Measurements from ENCODE around the gene PURB.
"Not testable (repeated sequence)": the region's sequence is repeated elsewhere in the genome, so short reads cannot be mapped to it uniquely, and the experiment has no call there.

Gene PURB

GRCh38 chr7:44849259-44849884, 36.0 kb downstream of the PURB start:
- Histone ChIP-seq H3K27me3 (ENCODE audit: low read depth, low read length) (no peaks in the 10 kb centered on the region), H3K36me3 (ENCODE audit: control insufficient read depth in 1 of 2, insufficient read depth in 2 of 2, low read length in 2 of 2) (no peaks in the 10 kb centered on the region), H3K27ac (ENCODE audit: low read length) (no peak overlapping the region), H3K9me3 (ENCODE audit: control insufficient read depth in 1 of 2, low read length in 2 of 2) (no peaks in the 10 kb centered on the region), H3K4me1 (ENCODE audit: control insufficient read depth in 1 of 2, insufficient read depth in 2 of 2, low read length in 2 of 2) (peaks cover 5 to 20% of the 10 kb centered on the region in 2 donors), H3K4me3 (ENCODE audit: low read depth in 1 of 2, low read length in 2 of 2) (peak overlapping the region; percentile 67 to 79)

DNA sequence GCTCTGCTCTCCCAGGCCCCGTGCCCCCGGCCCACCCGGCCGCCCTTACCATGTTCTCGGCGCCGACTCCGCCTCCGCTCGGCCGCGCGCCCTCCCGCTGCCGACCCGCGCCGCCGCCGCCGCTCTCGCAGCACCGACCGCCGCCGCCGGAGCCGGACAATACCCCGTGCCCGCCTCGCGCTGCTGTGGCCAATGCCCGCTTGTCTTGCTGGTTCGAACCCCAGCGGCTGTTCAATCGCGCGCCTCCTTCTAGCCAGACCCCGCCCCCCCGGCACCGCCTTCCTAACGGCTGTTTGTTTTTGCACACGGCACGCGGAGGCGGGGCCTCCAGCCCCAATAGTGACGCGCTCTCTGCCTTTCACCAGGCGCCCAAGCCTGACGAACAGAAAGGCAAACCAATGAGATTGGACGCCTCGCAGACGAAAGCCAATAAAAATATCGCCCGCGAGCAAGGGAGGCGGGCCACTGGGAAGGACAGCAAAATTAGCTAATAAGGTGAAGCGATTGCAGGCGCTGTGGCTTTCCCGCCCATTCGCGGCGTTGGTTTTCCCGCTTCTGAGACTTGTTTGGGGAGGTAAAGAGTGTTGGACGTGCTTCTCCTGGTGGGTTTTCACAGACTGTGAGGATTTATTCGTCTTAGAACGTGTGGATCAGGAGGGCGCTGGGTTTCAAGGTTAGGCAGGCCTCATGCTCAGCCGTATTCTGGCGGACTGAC, 37.3 kb downstream of the PURB start, which contains the start of gene H2AZ2:
TSS of gene H2AZ2 (minus strand) at position 168 of the 715 bp plus-strand sequence. CDS start at position 52, 116 bp downstream.
- Histone ChIP-seq H3K4me3 (ENCODE audit: low read depth in 1 of 2, low read length in 2 of 2) (peak within 1 kb of the TSS; percentile 81 to 95), H3K9me3 (ENCODE audit: control insufficient read depth in 1 of 2, low read length in 2 of 2) (no peaks in the 10 kb centered on the region), H3K36me3 (ENCODE audit: control insufficient read depth in 1 of 2, insufficient read depth in 2 of 2, low read length in 2 of 2) (no peaks in the 10 kb centered on the region), H3K4me1 (ENCODE audit: control insufficient read depth in 1 of 2, insufficient read depth in 2 of 2, low read length in 2 of 2) (peaks cover 5 to 20% of the 10 kb centered on the region in 2 donors), H3K27ac (ENCODE audit: low read length) (peak within 1 kb of the TSS; percentile 99), H3K27me3 (ENCODE audit: low read depth, low read length) (no peaks in the 10 kb centered on the region)

GRCh38 chr7:44847509-44847919, 37.8 kb downstream of the PURB start:
- Histone ChIP-seq H3K36me3 (ENCODE audit: control insufficient read depth in 1 of 2, insufficient read depth in 2 of 2, low read length in 2 of 2) (no peaks in the 10 kb centered on the region), H3K4me1 (ENCODE audit: control insufficient read depth in 1 of 2, insufficient read depth in 2 of 2, low read length in 2 of 2) (peaks cover 5 to 20% of the 10 kb centered on the region in 2 donors), H3K9me3 (ENCODE audit: control insufficient read depth in 1 of 2, low read length in 2 of 2) (no peaks in the 10 kb centered on the region), H3K27ac (ENCODE audit: low read length) (peak overlapping the region; percentile 99), H3K27me3 (ENCODE audit: low read depth, low read length) (no peaks in the 10 kb centered on the region), H3K4me3 (ENCODE audit: low read depth in 1 of 2, low read length in 2 of 2) (peak overlapping the region; percentile 81 to 95)

DNA sequence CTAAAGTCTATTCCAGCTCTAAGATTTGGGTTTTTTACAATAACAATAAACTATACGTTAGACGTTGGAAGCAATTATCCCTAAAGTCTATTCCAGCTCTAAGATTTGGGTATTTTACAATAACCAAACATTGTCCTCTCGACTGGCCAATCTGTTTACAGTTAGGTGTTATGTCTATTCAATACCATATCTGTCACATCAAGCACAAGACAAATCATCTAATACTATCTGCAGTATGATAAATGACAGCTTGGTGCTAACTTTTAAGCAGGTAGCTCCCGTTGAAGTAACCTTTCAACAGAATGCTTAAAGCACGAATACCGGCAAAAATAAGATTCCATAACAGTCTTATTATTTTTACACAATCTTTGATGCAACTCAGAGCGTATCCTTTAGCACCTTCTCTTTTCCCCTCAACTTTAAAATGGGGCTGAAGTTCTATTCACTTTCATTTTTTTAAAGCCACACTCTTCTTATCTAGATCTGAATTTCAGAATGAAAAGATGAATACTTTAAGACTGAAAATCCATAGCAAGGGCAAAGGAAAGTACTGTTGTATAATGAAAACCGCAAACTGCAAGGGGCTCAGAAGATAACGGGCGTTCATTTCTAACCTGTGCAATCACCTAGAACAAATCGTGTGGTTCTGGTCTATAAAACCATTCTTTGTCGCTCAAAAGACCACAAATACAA, 38.4 kb downstream of the PURB start:
- H3K4me1 ChIP-seq (ENCODE audit: control insufficient read depth in 1 of 2, insufficient read depth in 2 of 2, low read length in 2 of 2): peaks cover 8 to 22% of the 10 kb centered on the region in 2 donors
- peak overlapping the region; percentile 99 for H3K27ac ChIP-seq (ENCODE audit: low read length)
- H3K36me3 ChIP-seq (ENCODE audit: control insufficient read depth in 1 of 2, insufficient read depth in 2 of 2, low read length in 2 of 2): no peaks in the 10 kb centered on the region
- H3K9me3 ChIP-seq (ENCODE audit: control insufficient read depth in 1 of 2, low read length in 2 of 2): no peaks in the 10 kb centered on the region
- no peaks in the 10 kb centered on the region for H3K27me3 ChIP-seq (ENCODE audit: low read depth, low read length)
- peak overlapping the region; percentile 81 to 95 for H3K4me3 ChIP-seq (ENCODE audit: low read depth in 1 of 2, low read length in 2 of 2)

- not testable (repeated sequence) for H3K36me3 ChIP-seq (ENCODE audit: control insufficient read depth in 1 of 2, insufficient read depth in 2 of 2, low read length in 2 of 2); H3K27me3 ChIP-seq (ENCODE audit: low read depth, low read length); H3K9me3 ChIP-seq (ENCODE audit: control insufficient read depth in 1 of 2, low read length in 2 of 2)
- Histone ChIP-seq H3K4me3 (ENCODE audit: low read depth in 1 of 2, low read length in 2 of 2) (peak overlapping the region; percentile 81 to 95), H3K4me1 (ENCODE audit: control insufficient read depth in 1 of 2, insufficient read depth in 2 of 2, low read length in 2 of 2) (peaks cover 10 to 28% of the 10 kb centered on the region in 2 donors), H3K27ac (ENCODE audit: low read length) (peak overlapping the region; percentile 99)
Observed at GRCh38 chr7:44846390-44846789, 38.9 kb downstream of the PURB start.

GRCh38 chr7:44845451-44845850, 39.9 kb downstream of the PURB start:
- Histone ChIP-seq H3K9me3 (ENCODE audit: control insufficient read depth in 1 of 2, low read length in 2 of 2) (no peaks in the 10 kb centered on the region), H3K4me3 (ENCODE audit: low read depth in 1 of 2, low read length in 2 of 2) (no peak overlapping the region), H3K27me3 (ENCODE audit: low read depth, low read length) (no peaks in the 10 kb centered on the region), H3K4me1 (ENCODE audit: control insufficient read depth in 1 of 2, insufficient read depth in 2 of 2, low read length in 2 of 2) (peaks cover 10 to 28% of the 10 kb centered on the region in 2 donors), H3K27ac (ENCODE audit: low read length) (no peak overlapping the region), H3K36me3 (ENCODE audit: control insufficient read depth in 1 of 2, insufficient read depth in 2 of 2, low read length in 2 of 2) (peaks cover 0 to 5% of the 10 kb centered on the region in 2 donors)

GRCh38 chr7:44843440-44843839, 41.9 kb downstream of the PURB start:
- H3K9me3 ChIP-seq (ENCODE audit: control insufficient read depth in 1 of 2, low read length in 2 of 2); H3K27ac ChIP-seq (ENCODE audit: low read length); H3K27me3 ChIP-seq (ENCODE audit: low read depth, low read length); H3K4me3 ChIP-seq (ENCODE audit: low read depth in 1 of 2, low read length in 2 of 2): not testable (repeated sequence)
- H3K36me3 ChIP-seq (ENCODE audit: control insufficient read depth in 1 of 2, insufficient read depth in 2 of 2, low read length in 2 of 2): peaks cover 8 to 15% of the 10 kb centered on the region in 2 donors
- peaks cover 10 to 22% of the 10 kb centered on the region in 2 donors for H3K4me1 ChIP-seq (ENCODE audit: control insufficient read depth in 1 of 2, insufficient read depth in 2 of 2, low read length in 2 of 2)

GRCh38 chr7:44842675-44843074, 42.7 kb downstream of the PURB start:
- H3K4me1 ChIP-seq (ENCODE audit: control insufficient read depth in 1 of 2, insufficient read depth in 2 of 2, low read length in 2 of 2): peaks cover 10 to 22% of the 10 kb centered on the region in 2 donors
- not testable (repeated sequence) for H3K9me3 ChIP-seq (ENCODE audit: control insufficient read depth in 1 of 2, low read length in 2 of 2); H3K4me3 ChIP-seq (ENCODE audit: low read depth in 1 of 2, low read length in 2 of 2); H3K27ac ChIP-seq (ENCODE audit: low read length); H3K27me3 ChIP-seq (ENCODE audit: low read depth, low read length)
- H3K36me3 ChIP-seq (ENCODE audit: control insufficient read depth in 1 of 2, insufficient read depth in 2 of 2, low read length in 2 of 2): peaks cover 10 to 15% of the 10 kb centered on the region in 2 donors

DNA sequence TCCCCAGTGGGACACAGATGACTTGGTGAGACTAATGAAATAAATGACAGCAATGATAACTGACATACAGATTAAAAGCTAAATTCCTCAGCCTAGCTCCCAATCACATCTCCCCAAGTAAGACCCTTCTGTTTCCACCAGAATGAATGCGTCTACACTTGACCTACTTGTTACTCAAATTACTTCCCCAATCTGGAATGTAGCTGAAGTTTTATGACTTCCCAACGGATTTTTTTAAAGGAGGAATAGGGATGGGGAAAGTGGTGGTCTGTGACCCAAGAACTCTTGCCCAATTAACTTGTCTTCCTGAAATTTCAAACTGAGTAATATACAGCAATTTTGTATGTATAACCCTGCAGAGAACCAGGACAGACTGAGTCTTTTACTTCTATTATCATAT, 46.6 kb downstream of the PURB start:
- Histone ChIP-seq H3K9me3 (ENCODE audit: control insufficient read depth in 1 of 2, low read length in 2 of 2) (no peaks in the 10 kb centered on the region), H3K27ac (ENCODE audit: low read length) (no peak overlapping the region), H3K4me1 (ENCODE audit: control insufficient read depth in 1 of 2, insufficient read depth in 2 of 2, low read length in 2 of 2) (peaks cover 5 to 8% of the 10 kb centered on the region in 2 donors), H3K4me3 (ENCODE audit: low read depth in 1 of 2, low read length in 2 of 2) (no peak overlapping the region), H3K27me3 (ENCODE audit: low read depth, low read length) (no peaks in the 10 kb centered on the region), H3K36me3 (ENCODE audit: control insufficient read depth in 1 of 2, insufficient read depth in 2 of 2, low read length in 2 of 2) (peaks cover 32 to 33% of the 10 kb centered on the region in 2 donors)

DNA sequence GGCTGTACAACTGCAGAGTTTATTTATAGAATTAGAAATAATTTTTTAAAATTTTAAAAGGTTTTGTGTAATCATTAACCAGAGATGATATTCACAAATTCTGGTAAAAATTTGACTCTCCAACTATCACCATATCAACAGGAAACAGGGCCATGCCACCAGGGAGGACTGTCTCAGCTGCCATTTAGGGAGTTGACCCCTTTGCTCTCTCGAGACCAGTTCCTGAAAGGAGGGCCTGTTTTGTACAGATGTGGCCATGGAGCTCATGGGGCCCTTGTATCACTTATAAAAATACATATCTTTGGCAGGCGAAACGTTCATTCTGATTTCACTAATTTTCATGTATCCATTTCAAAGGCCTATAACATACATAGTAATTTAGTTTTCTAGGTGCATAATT, 57.8 kb downstream of the PURB start:
- Histone ChIP-seq H3K9me3 (ENCODE audit: control insufficient read depth in 1 of 2, low read length in 2 of 2) (no peaks in the 10 kb centered on the region), H3K36me3 (ENCODE audit: control insufficient read depth in 1 of 2, insufficient read depth in 2 of 2, low read length in 2 of 2) (peaks cover 16 to 36% of the 10 kb centered on the region in 2 donors), H3K4me3 (ENCODE audit: low read depth in 1 of 2, low read length in 2 of 2) (no peak overlapping the region), H3K27me3 (ENCODE audit: low read depth, low read length) (no peaks in the 10 kb centered on the region), H3K4me1 (ENCODE audit: control insufficient read depth in 1 of 2, insufficient read depth in 2 of 2, low read length in 2 of 2) (no peaks in the 10 kb centered on the region), H3K27ac (ENCODE audit: low read length) (no peak overlapping the region)

All from muscle layer of duodenum (tissue), 2 donors.